OCI-M2 (cell line): ENCODE measurements around the gene SPDYC.

ENCODE experiments used
- DNase-seq: peaks from one replicate; lab custom pipeline; 2025; ENCODE audit not compliant: unreplicated experiment; lab: John Stamatoyannopoulos, UW

SPDYC gene

GRCh38 chr11:65204646-65205601, 34.9 kb downstream of the SPDYC start:
- DNase-seq: no peak

- no peak for DNase-seq
Measured at GRCh38 chr11:65205602-65205967, 35.6 kb downstream of the SPDYC start.

- no peak for DNase-seq
Measured at GRCh38 chr11:65206441-65206841, 36.4 kb downstream of the SPDYC start.

- no peak for DNase-seq
Measured at GRCh38 chr11:65206901-65207300, 36.9 kb downstream of the SPDYC start.

- DNase-seq: no peak
Measured at GRCh38 chr11:65207918-65208784, 38.1 kb downstream of the SPDYC start.

- no peak for DNase-seq
Measured at GRCh38 chr11:65208785-65209710, 39.0 kb downstream of the SPDYC start.

- no peak for DNase-seq
Measured at GRCh38 chr11:65209711-65210360, 39.8 kb downstream of the SPDYC start.

GRCh38 chr11:65210361-65210731, 40.3 kb downstream of the SPDYC start:
- no peak for DNase-seq

- no peak for DNase-seq
Measured at GRCh38 chr11:65210748-65211147, 40.7 kb downstream of the SPDYC start.

GRCh38 chr11:65211293-65212105, 41.5 kb downstream of the SPDYC start:
- no peak for DNase-seq

GRCh38 chr11:65212226-65212801, 42.3 kb downstream of the SPDYC start:
- DNase-seq: no peak

GRCh38 chr11:65213322-65214211, 43.5 kb downstream of the SPDYC start:
- DNase-seq: no peak

GRCh38 chr11:65214212-65214845, 44.3 kb downstream of the SPDYC start:
- DNase-seq: no peak

GRCh38 chr11:65215441-65216076, 45.5 kb downstream of the SPDYC start:
- no peak for DNase-seq

- DNase-seq: no peak
Measured at GRCh38 chr11:65216830-65217229, 46.8 kb downstream of the SPDYC start.

GRCh38 chr11:65217441-65218423, 47.7 kb downstream of the SPDYC start:
- DNase-seq: no peak
